Measurements from ENCODE around the gene NPTX1.

Gene NPTX1

DNA sequence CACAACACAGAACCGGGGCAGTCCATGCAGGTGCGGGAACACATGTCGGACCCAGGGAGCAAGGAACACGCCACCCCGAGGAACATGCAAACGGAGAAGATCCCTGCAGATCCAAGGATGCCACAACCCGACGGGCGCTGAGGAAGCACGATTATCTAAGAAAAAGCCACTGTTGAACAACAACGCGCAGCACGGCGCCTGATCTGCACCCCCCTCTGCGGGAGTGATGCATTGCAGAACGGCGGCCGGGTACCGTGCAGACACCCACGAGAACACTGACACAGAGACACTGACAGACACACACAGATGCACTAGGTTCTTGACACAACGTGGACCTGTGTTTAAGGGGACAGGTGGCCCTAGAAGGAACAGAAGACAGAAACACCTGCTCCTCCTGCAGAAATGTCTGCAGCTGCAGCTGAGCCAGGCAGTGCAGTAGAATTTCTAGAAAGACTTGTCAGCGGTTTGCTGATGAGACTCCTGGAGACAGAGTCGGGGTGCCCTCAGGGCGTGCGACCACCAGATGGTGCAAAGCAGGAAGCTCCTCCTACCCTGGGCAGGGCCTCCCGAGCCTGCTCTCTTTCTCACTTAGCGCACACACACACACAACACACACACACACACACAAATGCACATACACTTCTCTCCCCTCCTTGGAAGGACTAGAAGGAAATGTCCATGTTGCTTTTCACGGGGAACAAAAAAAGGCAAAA, 7.5 kb downstream of the NPTX1 start:
- TF ChIP-seq, protein P1, sequence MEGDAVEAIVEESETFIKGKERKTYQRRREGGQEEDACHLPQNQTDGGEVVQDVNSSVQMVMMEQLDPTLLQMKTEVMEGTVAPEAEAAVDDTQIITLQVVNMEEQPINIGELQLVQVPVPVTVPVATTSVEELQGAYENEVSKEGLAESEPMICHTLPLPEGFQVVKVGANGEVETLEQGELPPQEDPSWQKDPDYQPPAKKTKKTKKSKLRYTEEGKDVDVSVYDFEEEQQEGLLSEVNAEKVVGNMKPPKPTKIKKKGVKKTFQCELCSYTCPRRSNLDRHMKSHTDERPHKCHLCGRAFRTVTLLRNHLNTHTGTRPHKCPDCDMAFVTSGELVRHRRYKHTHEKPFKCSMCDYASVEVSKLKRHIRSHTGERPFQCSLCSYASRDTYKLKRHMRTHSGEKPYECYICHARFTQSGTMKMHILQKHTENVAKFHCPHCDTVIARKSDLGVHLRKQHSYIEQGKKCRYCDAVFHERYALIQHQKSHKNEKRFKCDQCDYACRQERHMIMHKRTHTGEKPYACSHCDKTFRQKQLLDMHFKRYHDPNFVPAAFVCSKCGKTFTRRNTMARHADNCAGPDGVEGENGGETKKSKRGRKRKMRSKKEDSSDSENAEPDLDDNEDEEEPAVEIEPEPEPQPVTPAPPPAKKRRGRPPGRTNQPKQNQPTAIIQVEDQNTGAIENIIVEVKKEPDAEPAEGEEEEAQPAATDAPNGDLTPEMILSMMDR (IDR thresholded peaks at IDR 0.05; ENCODE audit: control insufficient read depth, extremely low read depth, insufficient read depth): no peak
- H3K4me3 ChIP-seq (ENCODE audit: low read depth, low read length): no peak overlapping the region
- DNase-seq (ENCODE audit: low read depth): no peak

DNA sequence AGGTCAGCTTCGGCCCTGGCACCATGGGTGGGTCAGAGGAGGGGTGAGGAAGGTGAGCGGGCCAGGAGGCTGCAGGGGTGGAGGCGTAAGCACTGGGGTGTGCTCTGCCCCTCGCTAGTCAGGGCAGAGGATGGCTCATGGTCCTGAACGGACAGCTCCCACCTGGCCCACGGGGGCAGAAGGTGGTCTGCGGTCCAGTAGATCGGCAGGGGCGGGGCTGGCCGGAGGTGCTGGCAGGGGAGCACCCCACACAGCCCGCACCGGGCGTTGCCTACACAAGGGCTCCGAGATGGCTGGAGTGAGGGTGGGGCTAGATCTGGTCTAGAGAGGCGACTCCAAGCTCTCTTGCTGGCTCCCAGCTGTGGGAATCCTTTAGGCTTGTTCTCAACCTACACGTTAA, 8.2 kb downstream of the NPTX1 start:
- TF ChIP-seq, protein P1 (IDR thresholded peaks at IDR 0.05; ENCODE audit: control insufficient read depth, extremely low read depth, insufficient read depth): no peak
- no peak overlapping the region for H3K4me3 ChIP-seq (ENCODE audit: low read depth, low read length)
- no peak for DNase-seq (ENCODE audit: low read depth)

DNA sequence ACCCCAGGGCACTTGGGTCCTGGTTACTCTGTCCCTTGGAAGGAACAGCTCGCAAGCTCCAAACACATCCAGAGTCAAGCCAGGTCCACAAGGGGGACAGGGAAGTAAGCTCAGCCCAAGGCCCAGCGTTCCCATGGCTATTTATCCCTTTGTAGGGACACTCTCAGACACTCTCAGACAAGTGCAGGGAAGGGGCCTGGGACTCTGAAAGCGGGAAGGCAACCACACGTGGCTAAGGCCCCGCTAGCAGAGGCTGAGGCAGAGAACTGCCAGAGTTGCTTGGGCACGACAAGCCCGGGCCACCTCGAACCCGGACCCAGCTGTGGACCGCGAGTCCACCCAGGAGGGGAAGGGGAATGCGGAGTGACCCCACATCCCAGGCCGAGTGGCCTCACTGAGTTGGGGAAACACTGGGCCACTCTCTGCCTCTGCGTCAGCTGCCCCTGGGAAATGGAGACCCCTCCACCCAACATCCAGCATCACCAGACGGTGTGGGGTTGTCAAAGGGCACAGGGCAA, 10.2 kb downstream of the NPTX1 start:
- TF ChIP-seq, protein P1 (IDR thresholded peaks at IDR 0.05; ENCODE audit: control insufficient read depth, extremely low read depth, insufficient read depth): no peak
- H3K4me3 ChIP-seq (ENCODE audit: low read depth, low read length): no peak overlapping the region
- no peak for DNase-seq (ENCODE audit: low read depth)

DNA sequence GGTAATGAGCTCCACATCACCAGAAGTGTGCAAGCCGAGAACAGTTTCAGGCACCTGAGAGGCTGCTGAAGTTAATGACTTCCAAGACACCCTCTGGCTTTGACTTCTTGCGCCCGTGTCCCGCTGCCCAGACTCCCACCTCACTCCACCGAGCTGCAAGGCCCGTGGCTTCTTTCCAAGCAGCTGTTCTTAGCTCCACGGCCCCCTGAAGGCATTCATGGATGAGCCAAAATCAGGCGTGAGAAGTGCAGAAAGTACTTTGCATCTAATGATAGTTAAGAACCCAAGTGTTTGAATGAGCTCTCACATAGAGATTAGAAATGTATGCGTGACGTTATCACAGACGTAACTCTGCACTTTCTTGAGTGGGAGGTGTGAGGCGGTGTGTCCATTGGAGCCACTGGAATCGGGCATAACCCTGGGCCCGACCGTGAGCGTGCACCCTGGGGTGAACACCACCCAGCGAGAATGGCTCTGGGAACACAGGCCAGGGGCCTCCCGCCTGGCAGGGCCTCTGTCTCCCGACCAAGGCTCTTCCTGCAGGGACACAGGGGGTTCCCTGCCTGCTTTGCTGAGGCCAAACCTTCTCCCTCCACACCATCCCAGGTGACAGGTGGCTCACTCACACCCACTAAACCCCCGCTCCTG, 11.0 kb downstream of the NPTX1 start:
- TF ChIP-seq, protein P1 (IDR thresholded peaks at IDR 0.05; ENCODE audit: control insufficient read depth, extremely low read depth, insufficient read depth): no peak
- H3K4me3 ChIP-seq (ENCODE audit: low read depth, low read length): no peak overlapping the region
- no peak for DNase-seq (ENCODE audit: low read depth)

GRCh38 chr17:80464486-80464885, 11.9 kb downstream of the NPTX1 start:
- no peak for DNase-seq (ENCODE audit: low read depth)
- TF ChIP-seq, protein P1 (IDR thresholded peaks at IDR 0.05; ENCODE audit: control insufficient read depth, extremely low read depth, insufficient read depth): no peak
- no peak overlapping the region for H3K4me3 ChIP-seq (ENCODE audit: low read depth, low read length)

DNA sequence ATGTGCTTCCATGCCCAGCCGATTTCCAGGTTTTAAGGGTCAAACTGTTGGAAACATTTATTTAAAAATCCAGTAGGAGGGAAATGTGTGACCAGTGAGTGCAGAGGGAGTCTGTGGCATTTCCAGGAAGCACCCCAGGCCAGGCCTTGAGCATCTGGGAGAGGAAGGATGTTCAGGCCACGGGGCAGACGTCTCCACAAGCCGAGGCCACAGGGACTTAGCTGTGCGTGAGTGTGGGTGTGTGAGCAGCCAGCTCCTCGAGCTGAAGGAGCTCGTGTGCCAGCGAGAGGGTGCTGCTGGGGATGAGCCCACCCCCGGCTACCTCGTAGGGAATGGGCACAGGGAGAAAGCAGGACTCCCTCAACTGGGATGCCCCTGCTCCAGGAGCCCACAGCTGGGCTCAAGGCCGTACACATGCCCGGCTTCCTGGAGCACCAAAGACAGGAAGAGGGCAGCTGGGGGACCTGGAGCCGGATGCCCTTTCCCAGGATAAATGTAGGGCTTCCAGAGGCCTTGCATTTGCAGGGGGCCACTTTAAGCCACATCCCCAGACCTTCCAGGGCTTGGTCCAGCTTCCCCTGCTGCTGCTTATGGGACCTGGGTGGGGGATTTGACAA, 12.5 kb downstream of the NPTX1 start:
- no peak overlapping the region for H3K4me3 ChIP-seq (ENCODE audit: low read depth, low read length)
- DNase-seq (ENCODE audit: low read depth): no peak
- TF ChIP-seq, protein P1 (IDR thresholded peaks at IDR 0.05; ENCODE audit: control insufficient read depth, extremely low read depth, insufficient read depth): no peak
